Activated CD8-positive, alpha-beta T cell treated with anti-CD3 and anti-CD28 coated beads, Interleukin-2, amount 10 ng/mL, durations not matched to agents 7 days and 5 days (primary cell): ENCODE measurements around the gene KDM4C. TPM values are rescaled to one million over a fixed set of nuclear protein-coding genes. Genes with fewer than 3 reads are reported as not detected.
"Not testable (repeated sequence)": the region's sequence is repeated elsewhere in the genome, so short reads cannot be mapped to it uniquely, and the experiment has no call there.

Experiments
- ATAC-seq: fragments of 150-1000 bp; cut with Tn5 transposase; one replicate; pipeline ENCODE4 v1.10.0; 2021; ENCODE audit warnings: moderate library complexity
- CTCF ChIA-PET: fragments of 350-600 bp; sonication (Branson Sonifier 250); formaldehyde crosslinking; loops from one replicate; lab custom pipeline; 2021; ENCODE audit warnings: antibody characterized with exemption; lab: Charles Lee
- POLR2A ChIA-PET: fragments of 350-600 bp; sonication (Branson Sonifier 250); formaldehyde crosslinking; loops from one replicate; lab custom pipeline; 2021; ENCODE audit warnings: antibody characterized with exemption; lab: Charles Lee
- DNase-seq: peaks from one replicate; pipeline ENCODE4 v3.0.0-alpha.2; 2020
- H3K27ac Mint-ChIP-seq: one replicate; pipeline ENCODE4 v1.8.0; 2021; ENCODE audit warnings: mild to moderate bottlenecking, mixed read lengths
- H3K27me3 Mint-ChIP-seq: one replicate; pipeline ENCODE4 v1.8.0; 2021; ENCODE audit warnings: low read depth, mixed read lengths
- H3K36me3 Mint-ChIP-seq: one replicate; pipeline ENCODE4 v1.8.0; 2021; ENCODE audit warnings: low read depth, mixed read lengths
- H3K4me1 Mint-ChIP-seq: one replicate; pipeline ENCODE4 v1.8.0; 2021; ENCODE audit warnings: low read depth, mixed read lengths
- H3K4me3 Mint-ChIP-seq: one replicate; pipeline ENCODE4 v1.8.0; 2021; ENCODE audit warnings: mild to moderate bottlenecking, mixed read lengths
- H3K9me3 Mint-ChIP-seq: one replicate; pipeline ENCODE4 v1.8.0; 2022; ENCODE audit warnings: mixed read lengths; ENCODE audit not compliant: insufficient read depth
- total RNA-seq, 2 experiments: library from RNA; stranded (reverse); gene quantifications; one replicate each; pipeline ENCODE4 v1.2.3, GENCODE V29; 2021

KDM4C gene
- total RNA-seq, result 10 to 100 TPM; 52.9 to 53.4 TPM

- Mint-ChIP-seq H3K4me1 (peaks cover 19% of the 10 kb centered on the region), H3K9me3 (no peaks in the 10 kb centered on the region), H3K27ac (peak within 1 kb of the TSS; percentile 97), H3K36me3 (peaks cover 12% of the 10 kb centered on the region), H3K4me3 (peak within 1 kb of the TSS; percentile 91), H3K27me3 (no peaks in the 10 kb centered on the region)
- peak; percentile 87 for ATAC-seq
- CTCF ChIA-PET, result interaction anchor here (0.5 to 1.5 kb wide), 2 partner anchors 172 to 883 kb away, joined by 3 to 4 read pairs; no protein-coding TSS in a partner anchor
- POLR2A ChIA-PET, result interaction anchor here (0.7 to 4.4 kb wide), 19 partner anchors 8 to 750 kb away, joined by 3 to 53 read pairs (median 5); partner anchors contain the start of gene UHRF2
- peak; percentile 95 for DNase-seq
These were observed at the start of gene KDM4C for GRCh38 chr9:6757456-6758247. KDM4C (plus strand) TSS chr9:6757973; CDS start chr9:6792989, 35,016 bp downstream.

GRCh38 chr9:6708732-6709131, 49.0 kb upstream of the KDM4C start:
- ATAC-seq (no peak), DNase-seq (no peak)
- POLR2A ChIA-PET, result interaction anchor here (1.0 kb wide), 1 partner anchor 27 kb away, joined by 3 read pairs; no protein-coding TSS in a partner anchor
- CTCF ChIA-PET, result interaction anchor here (0.9 kb wide), 1 partner anchor 123 kb away, joined by 3 read pairs; no protein-coding TSS in a partner anchor
- Mint-ChIP-seq H3K27ac (no peak overlapping the region), H3K4me1 (peaks cover 8% of the 10 kb centered on the region), H3K9me3 (peaks cover 4% of the 10 kb centered on the region), H3K4me3 (no peak overlapping the region), H3K27me3 (peaks cover 7% of the 10 kb centered on the region), H3K36me3 (no peaks in the 10 kb centered on the region)

GRCh38 chr9:6711403-6711802, 46.4 kb upstream of the KDM4C start:
- no peak for ATAC-seq

GRCh38 chr9:6712041-6712440, 45.7 kb upstream of the KDM4C start:
- no peak for DNase-seq
- peaks cover 3% of the 10 kb centered on the region for H3K36me3 Mint-ChIP-seq
- H3K27ac Mint-ChIP-seq, result no peak overlapping the region
- ChIA-PET CTCF (no interaction called here), POLR2A (no interaction called here)
- H3K9me3 Mint-ChIP-seq, result peaks cover 4% of the 10 kb centered on the region
- no peak for ATAC-seq
- peaks cover 6% of the 10 kb centered on the region for H3K4me1 Mint-ChIP-seq
- H3K4me3 Mint-ChIP-seq, result no peak overlapping the region
- H3K27me3 Mint-ChIP-seq, result peaks cover 2% of the 10 kb centered on the region

More at GRCh38 chr9:6711403-6711802, 46.4 kb upstream of the KDM4C start:
- H3K36me3 Mint-ChIP-seq, result peaks cover 1% of the 10 kb centered on the region
- peaks cover 2% of the 10 kb centered on the region for H3K4me1 Mint-ChIP-seq
- no peak overlapping the region for H3K4me3 Mint-ChIP-seq
- H3K27me3 Mint-ChIP-seq, result peaks cover 4% of the 10 kb centered on the region
- no peak for DNase-seq
- ChIA-PET CTCF (no interaction called here), POLR2A (no interaction called here)
- H3K27ac Mint-ChIP-seq, result no peak overlapping the region
- peaks cover 4% of the 10 kb centered on the region for H3K9me3 Mint-ChIP-seq

- H3K4me1 Mint-ChIP-seq, result peaks cover 6% of the 10 kb centered on the region
- no peaks in the 10 kb centered on the region for H3K9me3 Mint-ChIP-seq
- POLR2A ChIA-PET, result interaction anchor here (1.3 to 4.6 kb wide), 2 partner anchors 32 to 44 kb away, joined by 3 to 46 read pairs; partner anchors contain the start of gene KDM4C
- H3K27ac Mint-ChIP-seq, result no peak overlapping the region
- CTCF ChIA-PET, result no interaction called here
- H3K36me3 Mint-ChIP-seq, result peaks cover 3% of the 10 kb centered on the region
- ATAC-seq, result no peak
- H3K27me3 Mint-ChIP-seq, result peaks cover 2% of the 10 kb centered on the region
- no peak overlapping the region for H3K4me3 Mint-ChIP-seq
- no peak for DNase-seq
These were observed 43.6 kb upstream of the KDM4C start for GRCh38 chr9:6714176-6714575.

GRCh38 chr9:6715153-6715754, 42.5 kb upstream of the KDM4C start:
- CTCF ChIA-PET, result interaction anchor here (1.3 kb wide), 1 partner anchor 130 kb away, joined by 3 read pairs; no protein-coding TSS in a partner anchor
- not testable (repeated sequence) for H3K27me3 Mint-ChIP-seq, H3K9me3 Mint-ChIP-seq, ATAC-seq, H3K27ac Mint-ChIP-seq, DNase-seq, H3K4me1 Mint-ChIP-seq, H3K36me3 Mint-ChIP-seq
- H3K4me3 Mint-ChIP-seq, result peak overlapping the region; percentile 82
- POLR2A ChIA-PET, result interaction anchor here (0.6 to 4.6 kb wide), 8 partner anchors 8 to 43 kb away, joined by 3 to 46 read pairs (median 7); partner anchors contain the start of gene KDM4C

- Mint-ChIP-seq H3K9me3 (no peaks in the 10 kb centered on the region), H3K4me3 (peak overlapping the region; percentile 82), H3K27ac (peak overlapping the region; percentile 92), H3K27me3 (peaks cover 2% of the 10 kb centered on the region), H3K36me3 (peaks cover 3% of the 10 kb centered on the region), H3K4me1 (peaks cover 6% of the 10 kb centered on the region)
- CTCF ChIA-PET, result interaction anchor here (1.0 to 1.3 kb wide), 2 partner anchors 23 to 131 kb away, joined by 3 read pairs; no protein-coding TSS in a partner anchor
- peak; percentile 94 for ATAC-seq
- POLR2A ChIA-PET, result interaction anchor here (0.6 to 4.6 kb wide), 8 partner anchors 9 to 42 kb away, joined by 3 to 46 read pairs (median 7); partner anchors contain the start of gene KDM4C
- DNase-seq, result peak; percentile 84
These were observed 41.8 kb upstream of the KDM4C start for GRCh38 chr9:6715755-6716643.

GRCh38 chr9:6716766-6717165, 41.0 kb upstream of the KDM4C start:
- ATAC-seq, result no peak
- ChIA-PET CTCF (interaction anchor here (1.0 to 1.3 kb wide), 2 partner anchors 22 to 132 kb away, joined by 3 read pairs; no protein-coding TSS in a partner anchor), POLR2A (interaction anchor here (0.6 to 4.6 kb wide), 5 partner anchors 13 to 1545 kb away, joined by 3 to 46 read pairs (median 16); partner anchors contain the start of gene KDM4C)
- peaks cover 6% of the 10 kb centered on the region for H3K4me1 Mint-ChIP-seq
- no peaks in the 10 kb centered on the region for H3K9me3 Mint-ChIP-seq
- H3K27me3 Mint-ChIP-seq, result peaks cover 2% of the 10 kb centered on the region
- H3K36me3 Mint-ChIP-seq, result peaks cover 3% of the 10 kb centered on the region
- H3K4me3 Mint-ChIP-seq, result peak overlapping the region; percentile 82
- H3K27ac Mint-ChIP-seq, result peak overlapping the region; percentile 92
- DNase-seq, result no peak

- H3K27me3 Mint-ChIP-seq, result no peaks in the 10 kb centered on the region
- H3K27ac Mint-ChIP-seq, result no peak overlapping the region
- ATAC-seq (no peak), DNase-seq (no peak)
- ChIA-PET POLR2A (interaction anchor here (0.6 kb wide), 1 partner anchor 42 kb away, joined by 3 read pairs; no protein-coding TSS in a partner anchor), CTCF (no interaction called here)
- no peaks in the 10 kb centered on the region for H3K9me3 Mint-ChIP-seq
- H3K4me1 Mint-ChIP-seq, result no peaks in the 10 kb centered on the region
- H3K4me3 Mint-ChIP-seq, result no peak overlapping the region
- H3K36me3 Mint-ChIP-seq, result no peaks in the 10 kb centered on the region
These were observed 33.8 kb upstream of the KDM4C start for GRCh38 chr9:6723881-6724420.

GRCh38 chr9:6733257-6733656, 24.5 kb upstream of the KDM4C start:
- H3K9me3 Mint-ChIP-seq, result no peaks in the 10 kb centered on the region

More at GRCh38 chr9:6733257-6733656, 24.5 kb upstream of the KDM4C start:
- ChIA-PET POLR2A (interaction anchor here (0.7 kb wide), 1 partner anchor 25 kb away, joined by 3 read pairs; the partner anchor contains the start of gene KDM4C), CTCF (no interaction called here)
- H3K27me3 Mint-ChIP-seq, result no peaks in the 10 kb centered on the region
- H3K4me3 Mint-ChIP-seq, result no peak overlapping the region
- DNase-seq (no peak), ATAC-seq (no peak)
- no peak overlapping the region for H3K27ac Mint-ChIP-seq
- no peaks in the 10 kb centered on the region for H3K36me3 Mint-ChIP-seq
- H3K4me1 Mint-ChIP-seq, result no peaks in the 10 kb centered on the region
